NCI-H2196 treated with DMSO at 0.1 percent for 48 hours (cell line): ENCODE measurements around the gene IL20RB.

Experiments
- DNase-seq: peaks from one replicate; lab custom pipeline; 2025; ENCODE audit not compliant: unreplicated experiment; lab: John Stamatoyannopoulos, UW

Gene IL20RB, protein sequence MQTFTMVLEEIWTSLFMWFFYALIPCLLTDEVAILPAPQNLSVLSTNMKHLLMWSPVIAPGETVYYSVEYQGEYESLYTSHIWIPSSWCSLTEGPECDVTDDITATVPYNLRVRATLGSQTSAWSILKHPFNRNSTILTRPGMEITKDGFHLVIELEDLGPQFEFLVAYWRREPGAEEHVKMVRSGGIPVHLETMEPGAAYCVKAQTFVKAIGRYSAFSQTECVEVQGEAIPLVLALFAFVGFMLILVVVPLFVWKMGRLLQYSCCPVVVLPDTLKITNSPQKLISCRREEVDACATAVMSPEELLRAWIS

DNA sequence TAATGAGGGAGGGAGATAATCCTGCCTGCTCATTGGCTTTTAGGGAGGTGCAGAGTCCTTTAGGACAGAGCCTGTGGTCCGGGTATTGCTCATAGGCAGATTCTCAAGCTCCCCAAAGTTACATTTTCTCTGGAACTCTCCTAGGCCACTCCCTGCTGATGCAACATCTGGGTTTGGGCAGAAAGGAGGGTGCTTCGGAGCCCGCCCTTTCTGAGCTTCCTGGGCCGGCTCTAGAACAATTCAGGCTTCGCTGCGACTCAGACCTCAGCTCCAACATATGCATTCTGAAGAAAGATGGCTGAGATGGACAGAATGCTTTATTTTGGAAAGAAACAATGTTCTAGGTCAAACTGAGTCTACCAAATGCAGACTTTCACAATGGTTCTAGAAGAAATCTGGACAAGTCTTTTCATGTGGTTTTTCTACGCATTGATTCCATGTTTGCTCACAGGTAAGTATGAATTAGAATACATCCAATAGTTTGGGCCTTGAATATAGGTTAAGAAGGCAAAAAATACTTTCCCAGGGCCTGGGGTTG is at the start of gene IL20RB:
IL20RB (plus strand) TSS at position 233 of the 538 bp plus-strand sequence; CDS start at position 364, 131 bp downstream.
- no peak for DNase-seq

DNA sequence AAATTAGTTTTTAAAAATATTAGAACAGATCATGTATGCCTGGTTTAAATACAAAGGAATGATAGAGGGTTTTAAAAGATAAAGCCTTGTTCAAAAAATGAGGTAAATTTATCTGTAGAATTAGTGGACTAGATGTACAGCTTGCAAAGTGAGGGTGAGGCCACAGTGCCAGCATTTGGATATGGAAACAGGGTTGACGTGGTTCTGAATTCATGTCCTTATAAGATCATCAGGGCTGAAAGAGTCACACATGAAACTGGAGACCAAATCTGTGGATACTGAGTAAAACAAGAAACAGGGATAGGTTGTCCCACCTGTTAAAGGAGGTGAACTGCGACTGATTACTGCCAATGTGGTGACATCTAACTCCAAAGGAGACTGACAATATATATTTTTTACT is 49.5 kb upstream of the IL20RB start:
- DNase-seq, result no peak

DNA sequence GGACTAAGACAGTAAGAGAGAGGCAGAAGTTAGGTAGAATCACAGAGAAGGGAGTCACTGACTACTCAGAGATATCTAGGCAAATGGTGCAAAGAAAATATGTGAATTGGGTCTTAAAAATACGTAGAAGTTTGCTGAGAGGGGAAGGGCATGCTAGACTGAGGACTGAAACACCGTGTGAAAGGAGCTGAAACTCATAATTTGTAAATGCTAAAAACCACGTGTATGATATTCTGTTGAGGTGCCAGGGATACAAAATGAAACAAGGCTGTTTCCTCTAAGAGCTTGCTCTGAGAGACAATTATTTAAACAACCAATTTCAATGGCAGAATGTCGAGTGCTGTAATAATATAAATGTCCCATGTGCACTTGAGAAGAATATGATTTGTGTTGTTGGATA is 48.6 kb upstream of the IL20RB start:
- no peak for DNase-seq

DNA sequence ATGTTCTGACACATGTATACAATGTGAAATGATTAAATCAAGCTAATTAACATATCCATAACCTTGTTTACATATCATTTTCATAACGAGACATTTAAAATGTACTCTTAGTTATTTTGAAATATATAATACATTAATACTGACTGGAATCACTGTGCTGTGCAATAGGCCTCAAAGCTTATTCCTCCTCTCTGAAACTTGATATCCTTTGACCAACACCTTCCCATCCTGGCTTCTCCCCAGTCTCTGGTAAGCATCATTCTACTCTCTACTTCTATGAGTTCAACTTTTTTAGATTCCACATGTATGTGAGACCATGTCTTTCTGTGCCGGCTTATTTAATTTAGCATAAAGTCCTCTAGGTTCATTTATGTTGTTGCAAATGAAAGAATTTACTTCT is 47.1 kb upstream of the IL20RB start:
- DNase-seq, result no peak

DNA sequence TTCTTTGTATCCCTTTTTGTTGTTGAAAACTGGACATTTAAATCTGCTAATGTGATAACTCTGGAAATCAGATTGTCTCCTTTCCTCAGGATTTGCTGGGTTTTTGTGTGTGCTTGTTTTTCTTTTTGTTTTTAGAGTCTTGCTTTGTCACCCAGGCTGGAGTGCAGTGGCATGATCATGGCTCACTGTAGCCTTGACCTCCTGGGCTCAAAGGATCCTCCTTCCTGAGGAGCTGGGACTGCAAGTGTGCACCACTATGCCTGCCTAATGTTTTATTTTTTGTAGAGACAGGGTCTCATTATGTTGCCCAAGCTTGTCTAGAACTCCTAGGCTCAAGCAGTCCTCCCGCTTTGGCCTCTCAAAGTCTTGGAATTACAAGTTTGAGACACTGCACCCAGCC is 44.6 kb upstream of the IL20RB start:
- DNase-seq, result no peak

DNA sequence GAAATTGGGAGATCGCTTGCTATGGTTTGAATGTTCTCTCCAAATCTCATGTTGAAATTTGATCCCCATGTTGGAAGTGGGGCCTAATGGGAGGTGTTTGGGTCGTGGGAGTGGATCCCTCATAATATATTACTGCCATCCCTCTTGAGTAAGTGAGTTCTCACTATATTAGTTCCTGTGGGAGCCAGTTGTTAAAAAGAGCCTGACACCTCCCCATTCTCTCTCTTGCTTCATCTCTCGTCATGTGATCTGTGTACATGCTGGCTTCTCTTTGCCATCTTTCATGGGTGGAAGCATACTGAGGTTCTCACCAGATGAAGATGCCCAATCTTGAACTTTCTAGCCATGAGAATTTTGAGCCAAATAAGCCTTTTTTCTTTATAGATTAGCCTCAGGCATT is 43.0 kb upstream of the IL20RB start:
- no peak for DNase-seq

DNA sequence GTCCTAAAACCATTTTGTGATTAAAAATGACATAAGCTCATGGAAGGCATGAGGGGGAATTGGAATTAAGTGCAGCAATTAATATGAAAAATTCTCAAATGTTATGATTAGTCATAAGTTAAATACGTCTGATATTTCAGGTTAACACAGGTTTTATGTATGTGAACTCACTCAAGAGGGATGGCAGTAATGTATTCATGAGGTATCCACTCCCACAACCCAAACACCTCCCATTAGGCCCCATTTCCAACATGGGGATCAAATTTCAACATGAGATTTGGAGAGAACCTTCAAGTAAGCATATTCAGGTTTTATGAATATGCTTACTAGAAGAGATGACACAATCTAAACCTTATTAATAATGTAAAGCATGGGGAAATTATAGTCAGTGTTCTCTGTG is 41.6 kb upstream of the IL20RB start:
- DNase-seq, result no peak

DNA sequence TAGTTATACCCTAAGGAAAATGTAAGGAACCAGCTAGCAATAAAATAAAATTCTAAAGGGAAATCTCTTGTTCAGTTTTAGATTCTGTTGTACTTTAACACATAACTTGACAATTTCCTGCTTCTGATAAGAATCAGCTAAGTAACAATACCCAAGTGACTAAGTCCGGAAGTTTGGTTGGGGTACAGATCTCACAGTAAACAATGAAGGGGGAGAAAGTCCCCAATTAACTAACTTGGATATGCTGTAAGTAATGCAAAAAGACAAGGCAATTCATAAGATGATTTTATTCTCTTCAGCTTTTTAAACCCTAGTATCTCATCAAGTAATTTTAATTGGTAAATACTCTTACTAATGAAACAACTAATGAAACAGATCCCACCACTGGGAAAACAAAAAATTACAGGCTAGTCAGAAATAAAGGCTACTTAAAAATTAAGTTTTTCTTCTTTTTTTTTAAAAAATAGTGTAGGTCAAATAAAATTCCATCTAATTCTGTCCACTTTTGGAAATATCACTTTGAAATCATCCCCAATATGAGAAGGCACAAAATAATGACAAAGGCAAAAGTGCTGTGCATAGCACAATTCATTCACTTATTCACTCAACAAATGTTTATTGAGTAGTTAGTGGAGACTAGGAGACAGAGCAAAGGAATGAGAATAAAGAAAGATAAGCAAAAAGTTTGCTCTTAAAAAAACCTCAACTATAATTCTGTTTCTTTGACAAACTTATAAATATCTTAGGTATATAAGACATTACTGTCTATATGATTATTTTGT is 37.8 kb upstream of the IL20RB start:
- DNase-seq, result no peak

DNA sequence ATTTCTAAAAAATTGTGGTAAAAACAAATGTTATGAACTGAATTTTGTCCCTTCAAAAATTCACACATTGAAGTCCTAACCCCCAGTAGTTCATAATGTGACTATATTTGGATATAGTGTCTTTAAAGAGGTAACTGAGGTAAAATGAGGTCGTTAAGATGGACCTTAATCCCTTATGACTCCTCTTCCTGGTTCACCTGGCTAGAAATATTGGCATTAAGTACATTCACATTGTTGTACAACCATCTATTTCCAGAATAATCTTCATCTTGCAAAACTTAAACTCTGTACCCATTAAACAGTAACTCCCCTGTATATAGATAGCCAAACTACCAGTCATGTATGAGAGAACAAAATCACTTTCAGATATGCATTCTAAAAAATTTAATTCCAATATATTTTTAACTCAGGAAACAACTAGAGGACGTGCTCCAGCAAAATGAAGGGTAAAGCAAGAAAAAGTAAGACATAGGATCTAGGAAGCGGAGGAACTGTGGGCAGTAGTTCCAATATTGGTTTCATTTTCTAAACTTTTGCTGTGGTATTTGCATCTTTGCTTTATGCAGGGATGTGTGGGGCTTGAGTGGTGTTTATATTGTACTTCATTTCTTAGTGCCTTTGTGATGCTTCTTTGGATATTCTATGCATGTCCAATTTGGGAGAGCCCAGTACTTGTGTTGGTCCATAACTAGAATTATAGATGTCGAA is 36.7 kb upstream of the IL20RB start:
- DNase-seq, result no peak

DNA sequence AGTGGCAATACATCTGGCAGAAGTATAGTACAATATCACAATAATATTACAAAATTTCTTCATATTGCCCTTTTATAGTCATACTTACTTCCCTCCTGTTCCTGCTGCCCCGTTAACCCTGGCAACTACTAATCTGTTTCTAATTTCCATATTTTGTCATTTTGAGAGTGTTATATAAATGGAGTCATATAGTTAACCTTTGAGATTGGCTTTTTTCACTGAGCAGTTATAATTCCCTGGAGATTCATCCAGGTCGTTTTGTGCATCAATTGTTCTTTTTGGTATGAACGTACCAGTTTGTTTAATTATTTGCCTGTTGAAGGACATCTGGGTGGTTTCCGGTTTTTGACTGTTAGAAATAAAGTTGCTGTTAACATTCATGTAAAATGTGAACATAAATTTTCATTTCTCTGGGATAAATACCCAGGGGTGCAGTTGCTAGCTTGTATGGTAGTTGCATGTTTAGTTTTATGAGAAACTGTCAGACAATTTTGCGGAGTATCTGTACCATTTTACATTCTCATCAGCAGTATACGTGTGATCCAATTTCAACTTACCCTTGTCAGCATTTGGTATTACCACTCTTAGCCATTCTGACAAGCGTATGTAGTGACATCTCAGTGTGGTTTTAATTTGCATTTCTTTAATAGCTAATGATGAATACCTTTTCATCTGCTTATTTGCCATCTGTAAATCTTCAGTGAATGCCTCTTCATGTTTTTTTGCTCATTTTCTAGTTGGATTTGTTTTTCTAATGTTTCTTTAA is 32.2 kb upstream of the IL20RB start:
- DNase-seq, result no peak

DNA sequence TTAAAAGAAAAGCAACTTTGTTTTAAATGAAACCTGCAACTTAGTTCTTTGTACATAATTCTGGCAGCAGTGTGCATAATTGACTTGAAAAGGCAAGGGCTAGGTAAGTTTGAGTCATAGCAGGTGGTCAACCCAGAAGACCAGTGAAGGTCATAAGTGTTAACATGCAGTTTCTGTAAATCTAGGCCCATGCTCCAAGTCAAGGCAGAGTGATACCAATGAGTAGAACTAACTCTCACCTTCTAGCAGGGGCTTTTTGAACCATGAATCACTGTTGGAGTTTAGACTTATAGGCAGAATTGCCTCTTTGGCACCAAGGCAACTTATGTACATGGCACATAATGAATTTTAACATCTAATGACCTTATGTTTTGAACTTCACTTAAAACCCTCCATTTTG is 29.5 kb upstream of the IL20RB start:
- DNase-seq, result no peak

DNA sequence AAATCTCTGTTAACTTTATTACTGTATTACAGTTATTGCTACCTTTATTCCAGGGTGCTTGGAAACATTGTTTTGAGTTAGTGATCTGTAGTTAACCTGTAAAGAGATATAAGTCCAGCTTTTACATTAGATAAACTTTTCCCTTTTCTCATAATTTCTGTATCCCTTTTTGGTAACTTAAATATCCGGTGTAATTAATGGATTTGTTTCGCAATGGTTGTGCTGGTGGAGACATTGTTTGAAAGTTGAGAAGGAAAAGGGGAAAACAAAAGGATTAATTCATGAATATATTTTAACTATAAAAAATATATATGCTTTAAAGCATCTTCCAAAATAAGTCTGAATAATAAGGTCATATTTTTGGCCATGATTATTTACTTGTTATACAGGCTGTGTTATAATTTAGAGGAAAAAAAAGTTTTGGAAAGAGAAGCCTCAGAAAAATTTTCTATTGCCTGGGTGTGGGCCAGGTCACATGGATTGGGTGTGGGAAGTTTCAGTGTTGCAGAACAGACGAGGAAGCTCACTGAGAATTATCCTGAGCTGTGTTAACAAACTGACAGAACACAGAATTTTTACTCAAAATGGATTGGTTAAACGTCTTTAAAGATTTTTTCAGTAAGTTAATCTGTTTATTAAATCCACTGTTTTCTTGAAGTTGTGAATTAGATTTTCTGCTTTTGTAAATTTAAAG is 27.7 kb upstream of the IL20RB start:
- no peak for DNase-seq

DNA sequence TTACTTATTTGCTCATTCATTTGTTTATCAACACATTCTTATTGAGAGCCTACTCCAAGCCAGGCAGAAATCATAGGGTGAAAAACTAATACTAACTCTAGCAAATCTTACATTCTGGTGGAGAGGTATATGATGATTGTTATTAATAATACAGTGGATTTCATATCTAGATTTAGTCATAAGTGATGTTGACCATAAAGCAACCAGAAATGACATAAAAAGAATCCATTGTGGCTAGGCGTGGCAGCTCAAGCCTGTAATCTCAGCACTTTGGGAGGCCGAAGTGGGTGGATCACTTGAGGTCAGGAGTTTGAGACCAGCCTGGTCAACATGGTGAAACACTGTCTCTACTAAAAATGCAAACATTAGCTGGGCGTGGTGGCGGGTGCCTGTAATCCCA is 26.2 kb upstream of the IL20RB start:
- DNase-seq, result no peak

DNA sequence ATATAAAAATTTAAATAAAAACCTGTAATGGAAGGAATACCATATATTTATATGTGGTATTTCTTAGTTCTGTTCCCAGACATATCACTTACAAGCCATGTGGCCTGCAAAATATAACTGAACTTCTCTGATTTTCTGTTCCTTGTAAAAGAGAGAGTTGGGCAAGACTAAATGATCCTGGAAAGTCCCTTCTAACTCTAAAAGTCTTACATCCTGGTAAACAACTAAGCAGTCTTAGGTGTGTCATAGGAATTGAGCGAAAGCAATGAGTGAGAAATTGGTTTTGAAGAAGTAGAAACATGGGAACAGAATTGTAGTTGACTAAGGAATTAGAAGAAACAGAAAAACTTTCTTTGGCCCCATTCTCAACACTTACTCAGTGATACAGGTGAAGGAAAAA is 25.3 kb upstream of the IL20RB start:
- DNase-seq, result no peak

DNA sequence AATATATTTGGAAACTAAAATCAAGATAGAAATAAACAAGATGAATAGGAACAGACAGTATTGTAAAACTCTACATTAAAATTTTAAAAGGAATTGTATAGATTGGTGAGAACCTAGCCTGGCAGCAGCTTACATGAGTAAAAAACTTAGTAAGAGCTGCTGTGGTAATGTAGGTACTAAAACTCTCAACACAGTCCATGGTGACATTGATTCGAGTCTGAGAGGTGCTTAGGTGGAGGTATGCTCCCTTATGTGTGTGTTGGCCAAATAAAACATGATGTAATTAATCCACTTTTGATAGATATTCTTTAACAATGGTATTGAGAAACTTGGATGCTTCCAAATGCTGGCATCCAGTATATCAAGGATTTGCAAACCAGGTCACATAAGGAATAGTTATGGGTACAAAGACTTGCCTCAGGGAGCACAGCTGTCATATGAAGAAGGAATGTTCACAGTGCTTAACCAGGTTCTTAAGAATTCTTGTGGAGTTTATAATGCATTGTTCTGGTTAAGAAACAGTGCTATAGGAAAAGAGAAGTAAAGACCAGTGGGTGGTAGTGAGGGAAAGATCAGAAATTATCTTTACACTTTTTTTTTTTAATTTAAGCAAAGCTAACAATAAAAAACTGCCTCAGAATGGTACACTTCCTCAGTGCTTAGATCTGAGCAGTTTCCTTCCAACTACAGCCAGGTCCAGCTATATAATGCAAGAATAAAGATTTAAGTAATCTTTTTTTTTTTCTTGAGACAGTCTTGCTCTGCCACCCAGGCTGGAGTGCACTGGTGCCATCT is 24.6 kb upstream of the IL20RB start:
- no peak for DNase-seq

DNA sequence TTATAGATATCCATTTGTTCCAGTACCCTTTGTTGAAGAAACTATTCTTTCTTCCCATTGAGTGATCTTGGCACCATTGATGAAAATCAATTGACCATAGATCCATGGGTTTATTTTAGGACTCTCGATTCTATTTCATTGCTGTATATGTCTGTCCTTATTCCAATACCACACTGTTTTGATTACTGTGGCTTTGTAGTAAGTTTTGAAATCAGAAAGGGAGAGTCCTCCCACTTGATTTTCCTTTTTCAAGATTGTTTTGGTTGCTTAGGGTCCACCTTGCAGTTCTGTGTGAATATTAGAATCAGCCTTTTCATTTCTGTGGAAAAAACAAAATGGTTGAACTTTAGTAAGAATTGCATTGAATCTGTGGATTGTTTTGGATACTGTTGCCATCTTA is 20.6 kb upstream of the IL20RB start:
- no peak for DNase-seq

DNA sequence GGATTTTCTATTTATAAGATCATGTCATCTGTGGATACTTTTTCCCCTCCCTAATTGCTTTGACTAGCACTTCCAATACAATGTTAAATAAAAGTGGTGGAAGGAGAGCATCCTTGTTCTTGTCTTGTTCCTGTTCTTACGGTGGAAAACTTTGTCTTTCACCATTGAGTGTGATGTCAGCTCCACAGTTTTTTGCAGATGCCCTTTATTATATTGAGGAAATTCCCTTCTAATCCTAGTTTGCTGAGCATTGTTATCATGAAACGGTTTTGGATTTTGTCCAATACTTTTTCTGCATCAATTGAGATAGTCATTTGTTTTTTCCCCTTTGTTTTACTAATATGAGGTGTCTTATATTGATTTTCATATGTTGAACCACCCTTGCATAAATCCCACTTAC is 19.9 kb upstream of the IL20RB start:
- DNase-seq, result no peak

DNA sequence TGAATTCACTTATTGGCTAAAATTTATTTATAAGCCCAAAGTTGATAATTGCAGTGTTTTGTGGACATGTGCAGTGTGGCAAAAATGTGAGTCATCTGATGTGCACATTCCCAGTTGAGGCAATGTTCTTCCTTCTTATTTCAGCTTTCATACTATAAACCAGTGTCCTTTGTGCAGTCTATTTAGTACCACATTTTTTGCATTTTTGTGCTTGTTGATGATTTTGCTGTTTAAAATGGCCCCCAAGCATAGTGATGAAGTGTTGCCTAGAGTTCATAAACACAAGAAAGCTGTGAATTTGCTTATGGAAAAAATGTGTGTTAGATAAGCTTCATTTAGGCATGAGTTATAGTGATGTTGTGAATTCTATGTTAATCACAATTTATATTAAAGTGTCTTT is 19.4 kb upstream of the IL20RB start:
- no peak for DNase-seq

DNA sequence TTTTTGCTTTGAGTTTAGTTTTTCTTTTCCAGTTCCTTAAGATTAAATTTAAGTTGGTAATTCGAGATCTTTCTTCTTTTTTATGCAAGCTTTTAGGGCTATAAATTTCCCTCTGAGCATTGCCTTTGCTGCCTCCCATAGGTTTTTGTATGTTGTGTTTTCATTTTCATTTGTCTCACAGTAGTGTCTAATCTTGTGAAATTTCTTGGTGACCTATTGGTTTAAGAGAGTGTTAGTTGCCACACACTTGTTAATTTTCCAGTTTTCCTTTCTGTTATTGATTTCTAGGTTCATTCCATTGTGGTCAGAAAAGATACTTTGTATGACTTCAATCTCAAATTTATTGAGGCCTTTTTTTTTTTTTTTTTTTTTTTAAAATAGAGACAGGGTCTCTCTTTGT is 18.3 kb upstream of the IL20RB start:
- DNase-seq, result no peak

DNA sequence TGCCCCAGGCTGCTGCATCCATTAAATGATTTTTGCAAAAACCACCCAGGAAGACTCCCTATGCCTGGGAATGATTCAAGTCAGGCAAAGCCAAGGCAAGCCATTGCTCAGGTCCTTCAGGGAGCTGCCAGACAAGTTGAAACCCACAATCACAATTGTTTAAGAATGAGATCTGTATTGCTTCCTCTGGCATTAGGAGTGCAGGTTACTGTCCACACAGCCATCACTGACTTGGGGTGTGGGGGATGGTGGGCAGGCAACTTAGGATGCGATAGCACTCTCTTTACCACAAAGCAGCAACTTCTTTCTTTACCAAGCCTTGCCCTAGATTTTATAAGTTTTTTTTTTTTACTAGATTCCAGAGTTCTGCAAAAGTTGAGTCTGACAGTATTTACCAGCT is 15.0 kb upstream of the IL20RB start:
- DNase-seq, result no peak
